Midbrain (tissue), 1 donor: Measurements from ENCODE around the gene ATE1.
"Not testable (repeated sequence)": the region's sequence is repeated elsewhere in the genome, so short reads cannot be mapped to it uniquely, and the experiment has no call there.

ENCODE experiments used
- DNase-seq: peaks from one replicate; lab custom pipeline; 2025; lab: John Stamatoyannopoulos, UW

Gene ATE1

GRCh38 chr10:121831237-121831636 is 96.6 kb downstream of the ATE1 start:
- no peak for DNase-seq

GRCh38 chr10:121830101-121830500 is 97.7 kb downstream of the ATE1 start:
- no peak for DNase-seq

- DNase-seq: no peak
Measured at GRCh38 chr10:121828045-121828444, 99.8 kb downstream of the ATE1 start.

GRCh38 chr10:121826773-121827172 is 101.1 kb downstream of the ATE1 start:
- DNase-seq: not testable (repeated sequence)

- DNase-seq: peak; percentile 38
Measured at GRCh38 chr10:121823993-121824463, 103.8 kb downstream of the ATE1 start.

- no peak for DNase-seq
Measured at GRCh38 chr10:121822724-121823123, 105.1 kb downstream of the ATE1 start.

GRCh38 chr10:121822180-121822579 is 105.7 kb downstream of the ATE1 start:
- no peak for DNase-seq

GRCh38 chr10:121819049-121819448 is 108.8 kb downstream of the ATE1 start:
- DNase-seq: no peak

GRCh38 chr10:121818599-121818998 is 109.2 kb downstream of the ATE1 start:
- DNase-seq: no peak

- DNase-seq: no peak
Measured at GRCh38 chr10:121816197-121816596, 111.6 kb downstream of the ATE1 start.

GRCh38 chr10:121813857-121814256 is 114.0 kb downstream of the ATE1 start:
- DNase-seq: no peak

GRCh38 chr10:121813211-121813815 is 114.5 kb downstream of the ATE1 start:
- no peak for DNase-seq

- no peak for DNase-seq
Measured at GRCh38 chr10:121812031-121812430, 115.8 kb downstream of the ATE1 start.

- no peak for DNase-seq
Measured at GRCh38 chr10:121811386-121811785, 116.4 kb downstream of the ATE1 start.

- no peak for DNase-seq
Measured at GRCh38 chr10:121808835-121809234, 119.0 kb downstream of the ATE1 start.

GRCh38 chr10:121804460-121804859 is 123.4 kb downstream of the ATE1 start:
- DNase-seq: no peak

GRCh38 chr10:121803611-121804010 is 124.2 kb downstream of the ATE1 start:
- DNase-seq: no peak

- DNase-seq: no peak
Measured at GRCh38 chr10:121800831-121801230, 127.0 kb downstream of the ATE1 start.

- no peak for DNase-seq
Measured at GRCh38 chr10:121800146-121800545, 127.7 kb downstream of the ATE1 start.

- no peak for DNase-seq
Measured at GRCh38 chr10:121797490-121797889, 130.3 kb downstream of the ATE1 start.

GRCh38 chr10:121796342-121796741 is 131.5 kb downstream of the ATE1 start:
- DNase-seq: no peak

- no peak for DNase-seq
Measured at GRCh38 chr10:121792198-121792597, 135.6 kb downstream of the ATE1 start.

- no peak for DNase-seq
Measured at GRCh38 chr10:121791761-121792160, 136.1 kb downstream of the ATE1 start.

GRCh38 chr10:121788717-121789116 is 139.1 kb downstream of the ATE1 start:
- no peak for DNase-seq
